GM13977 (cell line): ENCODE measurements around the gene TBC1D2B.

ENCODE experiments used
- DNase-seq: peaks from one replicate; pipeline ENCODE4 v3.0.0; 2012; ENCODE audit warnings: low spot score
- in situ Hi-C: fragments of 300-500 bp; cut with MboI; formaldehyde crosslinking; loops from one replicate; pipeline ENCODE4 v1.12.0; 2022; ENCODE audit warnings: low sequenced_read_pairs, low pct_unique_long_range_greater_than_20kb, mixed read lengths, inconsistent platforms; ENCODE audit not compliant: unreplicated experiment
- TF ChIP-seq, protein P1 (sequence below): IDR thresholded peaks from 2 replicates; pipeline ENCODE4 v1.5.1; 2012; ENCODE audit warnings: mild to moderate bottlenecking, control low read depth; ENCODE audit not compliant: insufficient read depth; ENCODE audit errors: extremely low read depth, missing control alignments

The TBC1D2B gene

GRCh38 chr15:78082106-78082742, 4.7 kb upstream of the TBC1D2B start:
- no peak for DNase-seq
- TF ChIP-seq, protein P1, sequence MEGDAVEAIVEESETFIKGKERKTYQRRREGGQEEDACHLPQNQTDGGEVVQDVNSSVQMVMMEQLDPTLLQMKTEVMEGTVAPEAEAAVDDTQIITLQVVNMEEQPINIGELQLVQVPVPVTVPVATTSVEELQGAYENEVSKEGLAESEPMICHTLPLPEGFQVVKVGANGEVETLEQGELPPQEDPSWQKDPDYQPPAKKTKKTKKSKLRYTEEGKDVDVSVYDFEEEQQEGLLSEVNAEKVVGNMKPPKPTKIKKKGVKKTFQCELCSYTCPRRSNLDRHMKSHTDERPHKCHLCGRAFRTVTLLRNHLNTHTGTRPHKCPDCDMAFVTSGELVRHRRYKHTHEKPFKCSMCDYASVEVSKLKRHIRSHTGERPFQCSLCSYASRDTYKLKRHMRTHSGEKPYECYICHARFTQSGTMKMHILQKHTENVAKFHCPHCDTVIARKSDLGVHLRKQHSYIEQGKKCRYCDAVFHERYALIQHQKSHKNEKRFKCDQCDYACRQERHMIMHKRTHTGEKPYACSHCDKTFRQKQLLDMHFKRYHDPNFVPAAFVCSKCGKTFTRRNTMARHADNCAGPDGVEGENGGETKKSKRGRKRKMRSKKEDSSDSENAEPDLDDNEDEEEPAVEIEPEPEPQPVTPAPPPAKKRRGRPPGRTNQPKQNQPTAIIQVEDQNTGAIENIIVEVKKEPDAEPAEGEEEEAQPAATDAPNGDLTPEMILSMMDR = no peak
- in situ Hi-C loops = no loop called here

DNA sequence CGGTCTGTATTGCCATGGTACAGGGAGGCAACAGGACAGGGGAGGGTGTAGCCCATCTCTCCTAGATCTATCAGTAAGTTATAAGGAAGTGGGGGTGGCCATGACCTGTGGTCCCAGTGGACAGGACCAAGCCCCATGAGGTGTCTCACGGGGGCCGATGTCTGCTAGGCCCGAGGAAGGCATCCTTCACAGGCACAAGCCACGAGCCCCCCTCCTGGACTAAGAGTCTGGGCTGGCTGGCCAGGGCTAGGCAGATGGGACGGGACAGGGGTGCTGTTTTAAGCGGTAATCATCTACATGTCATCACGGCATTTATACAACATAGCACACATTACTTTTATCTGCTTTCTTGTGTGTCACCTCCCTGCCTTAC, 2.6 kb upstream of the TBC1D2B start:
- in situ Hi-C loops = no loop called here
- no peak for DNase-seq
- TF ChIP-seq, protein P1 = no peak

- TF ChIP-seq, protein P1 = no peak
- no peak for DNase-seq
- in situ Hi-C loops = no loop called here
Observed at GRCh38 chr15:78079298-78080087, 2.0 kb upstream of the TBC1D2B start.

- TF ChIP-seq, protein P1 = no peak
- in situ Hi-C loops = no loop called here
- DNase-seq = no peak
Observed at GRCh38 chr15:78077871-78078210, 330 bp upstream of the TBC1D2B start.

DNA sequence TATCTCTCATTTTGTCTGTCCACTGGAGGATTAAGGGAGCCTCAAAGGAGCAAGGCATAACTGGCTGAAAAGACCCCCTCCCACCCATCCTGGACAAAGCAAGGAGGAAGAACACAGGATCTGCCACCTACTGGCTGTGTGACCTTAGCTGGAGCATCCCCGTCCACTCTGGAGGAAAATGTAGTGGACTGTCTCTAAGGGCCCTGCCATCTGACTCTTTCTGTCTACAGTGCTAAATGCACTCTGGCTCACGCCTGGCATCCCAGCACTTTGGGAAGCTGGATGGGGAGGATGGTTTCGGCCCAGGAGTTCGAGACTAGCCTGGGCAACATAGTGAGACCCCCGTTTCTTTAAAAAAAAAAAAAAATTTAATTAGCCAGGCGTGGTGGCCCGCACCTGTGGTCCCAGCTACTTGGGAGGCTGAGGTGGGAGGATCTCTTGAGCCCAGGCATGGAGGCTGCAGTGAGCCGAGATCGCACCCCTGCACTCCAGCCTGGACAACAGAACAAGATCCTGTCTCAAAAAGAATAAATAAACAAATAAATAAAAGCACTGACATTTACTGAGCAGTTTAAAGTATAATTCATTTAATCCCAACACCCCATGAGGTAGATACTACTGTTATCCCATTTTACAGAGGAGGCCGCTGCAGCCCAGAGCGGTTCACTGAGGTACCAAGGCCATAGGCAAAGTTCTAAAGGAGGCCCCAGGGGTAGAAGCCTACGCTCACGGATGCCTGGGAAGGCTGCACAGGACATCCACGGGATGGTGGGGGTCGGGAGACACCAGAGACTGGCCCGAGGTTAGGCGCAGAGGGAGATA, 1.1 kb downstream of the TBC1D2B start:
- TF ChIP-seq, protein P1 = no peak
- in situ Hi-C loops = no loop called here
- no peak for DNase-seq

- in situ Hi-C loops = no loop called here
- no peak for DNase-seq
- TF ChIP-seq, protein P1 = no peak
Observed at GRCh38 chr15:78075490-78076230, 1.9 kb downstream of the TBC1D2B start.
